ENCODE data around the gene FOXP1.

Gene FOXP1

DNA sequence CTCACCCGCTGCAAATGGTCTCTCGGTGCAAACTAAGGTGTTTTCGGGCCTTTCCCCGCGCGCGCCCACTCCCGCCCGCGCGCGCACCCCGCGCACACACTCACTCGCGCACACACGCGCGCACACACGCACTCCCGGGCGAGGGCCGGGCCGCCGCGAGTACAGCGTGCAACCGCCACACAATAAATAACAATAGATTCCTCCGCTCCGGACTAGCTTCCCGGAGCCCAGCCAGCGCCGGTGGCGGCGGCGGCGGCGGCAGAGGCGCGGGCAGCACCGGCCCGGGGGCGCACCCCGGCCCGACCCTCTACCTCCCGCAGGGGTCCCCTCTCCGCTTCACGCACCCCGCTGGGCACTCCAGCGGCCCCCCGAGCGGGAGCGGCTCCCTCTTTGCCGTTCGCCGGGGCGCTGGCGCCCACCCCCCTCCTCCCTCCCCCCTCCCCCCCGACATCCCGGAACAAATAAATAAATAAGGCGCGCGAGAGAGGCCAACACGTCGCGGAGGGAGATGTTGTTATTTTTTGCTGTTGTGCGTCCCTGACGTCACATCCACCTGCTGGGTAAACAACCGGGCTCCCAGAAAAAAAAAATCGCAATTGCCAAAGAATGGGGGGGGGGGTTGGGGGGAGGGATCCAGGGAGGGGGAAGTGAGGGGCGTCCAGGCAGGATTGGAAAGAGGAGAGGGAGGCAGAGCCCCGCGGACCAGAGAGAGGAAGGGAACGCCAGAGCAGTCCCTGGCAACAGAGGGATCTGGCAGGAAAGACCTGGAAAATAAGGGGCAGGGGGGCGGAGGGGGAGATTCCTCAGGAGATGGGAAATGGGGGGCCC lies at the start of gene FOXP1:
FOXP1 (minus strand) TSS at position 163 of the 828 bp plus-strand sequence. CDS start 385,347 bp downstream, outside the sequence.
- DNase-seq (ENCODE audit: extremely low spot score) = peak; percentile 27
- CTCF ChIA-PET = interaction anchor here (1.0 to 2.8 kb wide), 2 partner anchors 15 to 1034 kb away, joined by 4 to 10 read pairs; no protein-coding TSS in a partner anchor
- POLR2A ChIA-PET = no interaction called here
- TF ChIP-seq, protein P1, sequence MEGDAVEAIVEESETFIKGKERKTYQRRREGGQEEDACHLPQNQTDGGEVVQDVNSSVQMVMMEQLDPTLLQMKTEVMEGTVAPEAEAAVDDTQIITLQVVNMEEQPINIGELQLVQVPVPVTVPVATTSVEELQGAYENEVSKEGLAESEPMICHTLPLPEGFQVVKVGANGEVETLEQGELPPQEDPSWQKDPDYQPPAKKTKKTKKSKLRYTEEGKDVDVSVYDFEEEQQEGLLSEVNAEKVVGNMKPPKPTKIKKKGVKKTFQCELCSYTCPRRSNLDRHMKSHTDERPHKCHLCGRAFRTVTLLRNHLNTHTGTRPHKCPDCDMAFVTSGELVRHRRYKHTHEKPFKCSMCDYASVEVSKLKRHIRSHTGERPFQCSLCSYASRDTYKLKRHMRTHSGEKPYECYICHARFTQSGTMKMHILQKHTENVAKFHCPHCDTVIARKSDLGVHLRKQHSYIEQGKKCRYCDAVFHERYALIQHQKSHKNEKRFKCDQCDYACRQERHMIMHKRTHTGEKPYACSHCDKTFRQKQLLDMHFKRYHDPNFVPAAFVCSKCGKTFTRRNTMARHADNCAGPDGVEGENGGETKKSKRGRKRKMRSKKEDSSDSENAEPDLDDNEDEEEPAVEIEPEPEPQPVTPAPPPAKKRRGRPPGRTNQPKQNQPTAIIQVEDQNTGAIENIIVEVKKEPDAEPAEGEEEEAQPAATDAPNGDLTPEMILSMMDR (IDR thresholded peaks at IDR 0.05; ENCODE audit: control extremely low read depth, extremely low read depth, low read depth, missing control alignments) = no peak

DNA sequence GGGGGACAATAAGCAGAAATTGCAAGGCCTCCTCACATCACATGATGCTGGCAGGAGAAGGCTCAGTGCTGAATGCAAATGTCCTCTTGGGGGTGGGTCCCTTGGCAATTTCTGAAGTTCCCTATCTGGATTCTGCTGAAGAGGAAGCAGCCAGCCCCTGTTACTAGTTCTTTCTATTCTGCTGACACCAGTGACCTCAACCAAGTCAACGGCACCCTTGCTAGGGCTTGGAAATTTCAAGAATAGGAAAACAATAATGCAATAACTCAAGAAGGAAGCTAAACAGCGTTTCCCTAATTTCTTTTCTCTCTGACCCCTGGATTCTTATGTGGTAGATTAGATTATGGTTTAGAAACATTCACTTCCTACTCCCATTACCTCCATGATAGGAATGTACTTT lies 46.2 kb upstream of the FOXP1 start:
- no peak for DNase-seq (ENCODE audit: extremely low spot score)
- ChIA-PET CTCF (no interaction called here), POLR2A (no interaction called here)
- TF ChIP-seq, protein P1 (IDR thresholded peaks at IDR 0.05; ENCODE audit: control extremely low read depth, extremely low read depth, low read depth, missing control alignments) = no peak

DNA sequence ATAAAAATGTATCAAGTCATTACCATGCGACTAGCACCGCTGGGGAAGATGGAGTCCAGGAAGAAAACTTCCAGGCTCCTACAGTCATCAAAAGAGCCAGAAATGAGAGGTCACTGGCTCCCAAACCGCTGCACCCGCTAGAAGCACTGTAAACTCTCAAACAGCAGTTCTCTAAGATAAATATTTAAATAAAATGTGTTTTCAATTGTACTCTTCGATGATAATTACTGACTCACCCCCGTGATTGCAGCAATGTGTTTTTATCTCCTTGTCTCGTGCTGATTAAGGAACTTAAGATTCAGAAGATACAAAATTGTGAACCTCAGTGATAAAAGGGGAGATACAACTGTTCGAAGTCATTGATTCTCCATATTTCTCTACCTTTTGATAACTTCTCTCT lies 45.8 kb upstream of the FOXP1 start:
- DNase-seq (ENCODE audit: extremely low spot score) = no peak
- TF ChIP-seq, protein P1 (IDR thresholded peaks at IDR 0.05; ENCODE audit: control extremely low read depth, extremely low read depth, low read depth, missing control alignments) = no peak
- ChIA-PET CTCF (no interaction called here), POLR2A (no interaction called here)

DNA sequence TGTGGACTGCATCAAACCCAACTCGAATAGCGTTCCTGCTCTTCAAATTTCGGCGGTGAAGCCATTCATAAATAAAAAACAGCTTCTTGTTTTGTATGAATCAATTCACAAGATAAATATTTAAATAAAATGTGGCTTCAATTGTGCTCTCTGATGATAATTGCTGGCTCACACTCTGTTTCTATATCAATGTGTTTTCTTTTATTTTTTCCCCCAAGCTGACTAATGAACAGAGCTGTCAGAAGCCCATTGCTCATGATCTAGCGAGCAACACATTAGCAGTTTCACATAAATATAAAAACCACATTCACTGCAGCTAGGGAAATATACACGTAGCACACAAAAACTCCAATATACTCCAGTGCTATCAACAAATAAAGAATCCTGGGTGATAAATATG lies 45.0 kb upstream of the FOXP1 start:
- TF ChIP-seq, protein P1 (IDR thresholded peaks at IDR 0.05; ENCODE audit: control extremely low read depth, extremely low read depth, low read depth, missing control alignments) = no peak
- POLR2A ChIA-PET = no interaction called here
- CTCF ChIA-PET = interaction anchor here (1.1 kb wide), 1 partner anchor 43 kb away, joined by 3 read pairs; no protein-coding TSS in a partner anchor
- DNase-seq (ENCODE audit: extremely low spot score) = no peak

DNA sequence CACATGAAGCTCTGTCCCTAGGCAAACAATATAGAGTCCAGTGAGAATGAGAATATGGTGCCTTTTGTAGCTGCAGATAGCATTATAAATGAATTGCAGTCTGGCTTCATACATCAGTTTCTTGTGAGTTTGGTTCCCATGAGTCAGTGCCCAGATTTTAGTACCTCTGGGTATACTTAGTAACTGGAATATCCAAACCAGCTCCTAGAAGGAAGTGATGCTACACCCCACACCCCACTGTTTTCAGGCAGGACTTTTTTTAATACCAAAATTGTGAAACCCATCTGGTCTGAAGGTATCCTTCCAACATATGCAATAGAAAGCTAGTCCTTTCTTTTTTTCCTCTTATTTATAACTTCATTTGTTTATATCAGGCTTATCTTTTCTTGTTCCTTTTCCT lies 42.1 kb upstream of the FOXP1 start:
- no peak for DNase-seq (ENCODE audit: extremely low spot score)
- TF ChIP-seq, protein P1 (IDR thresholded peaks at IDR 0.05; ENCODE audit: control extremely low read depth, extremely low read depth, low read depth, missing control alignments) = no peak
- ChIA-PET CTCF (no interaction called here), POLR2A (no interaction called here)

DNA sequence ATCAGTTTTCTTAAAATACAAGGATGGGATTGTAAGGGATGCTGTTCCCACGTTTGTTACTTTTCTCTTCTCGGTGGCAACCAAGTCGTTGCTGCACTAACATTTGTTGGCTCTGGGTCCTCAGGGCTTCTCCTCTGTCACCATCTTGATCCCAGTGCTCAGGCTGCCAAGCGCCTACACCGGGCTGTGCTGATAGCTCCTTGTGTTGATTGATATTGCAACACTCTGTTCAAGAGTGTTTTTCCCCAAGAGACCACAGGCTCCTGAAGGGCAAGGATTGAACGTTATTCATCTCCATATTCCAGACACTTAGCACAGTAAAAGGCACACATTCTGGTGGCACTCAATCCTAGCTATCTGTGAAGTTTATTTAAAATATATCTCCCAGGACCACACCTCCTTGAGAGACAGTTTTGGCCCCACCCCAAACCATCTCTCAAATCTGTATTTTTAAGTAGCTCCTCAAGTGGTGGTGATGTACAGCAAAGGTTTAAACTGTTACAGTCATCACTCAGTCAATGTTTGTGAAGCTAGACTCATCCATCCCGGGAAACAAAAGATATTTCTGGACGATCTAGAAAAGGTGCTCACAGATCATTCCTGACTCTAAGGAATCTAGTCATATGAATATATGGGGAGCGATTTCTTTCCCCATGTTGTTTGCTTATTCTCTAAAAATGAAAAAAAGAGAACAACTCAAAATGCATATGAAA lies 38.5 kb upstream of the FOXP1 start:
- DNase-seq (ENCODE audit: extremely low spot score) = no peak
- TF ChIP-seq, protein P1 (IDR thresholded peaks at IDR 0.05; ENCODE audit: control extremely low read depth, extremely low read depth, low read depth, missing control alignments) = no peak
- POLR2A ChIA-PET = no interaction called here
- CTCF ChIA-PET = interaction anchor here (1.5 kb wide), 1 partner anchor 10 kb away, joined by 4 read pairs; no protein-coding TSS in a partner anchor

Data from GM10248 (cell line).